ENCODE data around the gene ATRNL1. TPM values are rescaled to one million over a fixed set of nuclear protein-coding genes. Genes with fewer than 3 reads are reported as not detected.
A peak's percentile ranks its signal among the peaks of the same experiment; 100 is the strongest.

ATRNL1 gene
- total RNA-seq, 1 donor from 2014 or later, result 16.4 TPM

- Histone ChIP-seq H3F3A (ENCODE audit: low read depth) (no peaks in the 10 kb centered on the region), H3K79me2 (ENCODE audit: low read depth) (no peaks in the 10 kb centered on the region), H2AFZ (replicated peaks) (no peak overlapping the region), H4K20me1 (ENCODE audit: low read depth) (no peaks in the 10 kb centered on the region), H3K4me2 (no peak overlapping the region), H3K36me3 (no peaks in the 10 kb centered on the region), H3K4me3 (no peak overlapping the region), H3K27ac (no peak overlapping the region), H3K4me1 (peaks cover 12% of the 10 kb centered on the region), H3K9ac (no peak overlapping the region), H3K9me3 (ENCODE audit: low read depth) (no peaks in the 10 kb centered on the region), H3K27me3 (no peaks in the 10 kb centered on the region)
- no peaks in the 10 kb centered on the region for H3K27me3 Mint-ChIP-seq (ENCODE audit: insufficient read depth, low read depth)
- no peaks in the 10 kb centered on the region for H3K36me3 Mint-ChIP-seq
- no peaks in the 10 kb centered on the region for H3K9me3 Mint-ChIP-seq
- DNase-seq (ENCODE audit: low spot score), result no peak
- H3K27ac Mint-ChIP-seq, result no peak overlapping the region
- TF ChIP-seq, protein P1, sequence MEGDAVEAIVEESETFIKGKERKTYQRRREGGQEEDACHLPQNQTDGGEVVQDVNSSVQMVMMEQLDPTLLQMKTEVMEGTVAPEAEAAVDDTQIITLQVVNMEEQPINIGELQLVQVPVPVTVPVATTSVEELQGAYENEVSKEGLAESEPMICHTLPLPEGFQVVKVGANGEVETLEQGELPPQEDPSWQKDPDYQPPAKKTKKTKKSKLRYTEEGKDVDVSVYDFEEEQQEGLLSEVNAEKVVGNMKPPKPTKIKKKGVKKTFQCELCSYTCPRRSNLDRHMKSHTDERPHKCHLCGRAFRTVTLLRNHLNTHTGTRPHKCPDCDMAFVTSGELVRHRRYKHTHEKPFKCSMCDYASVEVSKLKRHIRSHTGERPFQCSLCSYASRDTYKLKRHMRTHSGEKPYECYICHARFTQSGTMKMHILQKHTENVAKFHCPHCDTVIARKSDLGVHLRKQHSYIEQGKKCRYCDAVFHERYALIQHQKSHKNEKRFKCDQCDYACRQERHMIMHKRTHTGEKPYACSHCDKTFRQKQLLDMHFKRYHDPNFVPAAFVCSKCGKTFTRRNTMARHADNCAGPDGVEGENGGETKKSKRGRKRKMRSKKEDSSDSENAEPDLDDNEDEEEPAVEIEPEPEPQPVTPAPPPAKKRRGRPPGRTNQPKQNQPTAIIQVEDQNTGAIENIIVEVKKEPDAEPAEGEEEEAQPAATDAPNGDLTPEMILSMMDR (IDR thresholded peaks at IDR 0.05), result no peak
- TF ChIP-seq EZH2 (IDR thresholded peaks at IDR 0.05), result no peak
- TF ChIP-seq EZH2phosphoT487 (IDR thresholded peaks at IDR 0.05), result no peak
- H3K4me1 Mint-ChIP-seq, result peaks cover 5% of the 10 kb centered on the region
- H3K4me3 Mint-ChIP-seq, result no peak overlapping the region
These were observed 37.0 kb upstream of the ATRNL1 start for GRCh38 chr10:115056186-115056585.

DNA sequence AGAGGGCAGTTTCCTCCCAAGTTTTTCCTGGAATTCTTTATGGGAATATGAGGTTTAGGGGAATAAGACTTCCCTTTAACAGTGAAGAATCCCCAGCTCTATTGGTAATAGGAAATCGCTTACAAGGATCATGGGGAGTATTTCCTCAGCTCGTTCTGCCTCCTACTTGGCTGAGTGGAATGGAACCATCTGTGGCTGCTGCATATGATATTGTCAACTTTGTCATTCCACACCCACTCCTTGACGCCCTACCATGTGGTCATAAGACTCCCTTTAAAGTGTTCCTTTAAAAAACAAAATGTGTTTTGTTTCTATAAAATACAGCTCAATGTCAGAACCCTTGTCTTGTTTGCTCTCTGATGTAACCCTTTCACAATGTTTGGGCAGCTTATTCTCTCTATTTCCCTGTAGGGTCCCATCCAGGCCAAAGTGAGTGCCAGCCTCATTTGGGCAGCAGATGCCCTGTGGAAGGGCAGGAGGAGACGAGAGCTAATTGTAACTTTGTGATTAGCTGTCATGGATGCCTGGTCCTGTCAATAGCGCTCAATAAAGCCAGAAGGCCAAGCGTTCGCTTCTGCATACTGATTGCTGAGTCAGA, 33.8 kb upstream of the ATRNL1 start:
- peaks cover under 1% of the 10 kb centered on the region for H3K4me1 ChIP-seq
- H3K4me1 Mint-ChIP-seq, result no peaks in the 10 kb centered on the region
- H3K27me3 ChIP-seq, result no peaks in the 10 kb centered on the region
- H2AFZ ChIP-seq (replicated peaks), result no peak overlapping the region
- H3K27me3 Mint-ChIP-seq (ENCODE audit: insufficient read depth, low read depth), result peaks cover 3% of the 10 kb centered on the region
- H3K9me3 ChIP-seq (ENCODE audit: low read depth), result no peaks in the 10 kb centered on the region
- TF ChIP-seq EZH2 (IDR thresholded peaks at IDR 0.05) (no peak), EZH2phosphoT487 (IDR thresholded peaks at IDR 0.05) (no peak)
- TF ChIP-seq, protein P1 (IDR thresholded peaks at IDR 0.05), result no peak
- no peak overlapping the region for H3K27ac Mint-ChIP-seq
- no peaks in the 10 kb centered on the region for H3K79me2 ChIP-seq (ENCODE audit: low read depth)
- DNase-seq (ENCODE audit: low spot score), result no peak
- H3K4me3 Mint-ChIP-seq, result no peak overlapping the region
- no peaks in the 10 kb centered on the region for H3F3A ChIP-seq (ENCODE audit: low read depth)
- no peak overlapping the region for H3K4me3 ChIP-seq
- H3K27ac ChIP-seq, result no peak overlapping the region
- H3K4me2 ChIP-seq, result no peak overlapping the region
- no peak overlapping the region for H3K9ac ChIP-seq
- H3K9me3 Mint-ChIP-seq, result peaks cover 3% of the 10 kb centered on the region
- H4K20me1 ChIP-seq (ENCODE audit: low read depth), result no peaks in the 10 kb centered on the region
- no peaks in the 10 kb centered on the region for H3K36me3 ChIP-seq
- no peaks in the 10 kb centered on the region for H3K36me3 Mint-ChIP-seq

DNA sequence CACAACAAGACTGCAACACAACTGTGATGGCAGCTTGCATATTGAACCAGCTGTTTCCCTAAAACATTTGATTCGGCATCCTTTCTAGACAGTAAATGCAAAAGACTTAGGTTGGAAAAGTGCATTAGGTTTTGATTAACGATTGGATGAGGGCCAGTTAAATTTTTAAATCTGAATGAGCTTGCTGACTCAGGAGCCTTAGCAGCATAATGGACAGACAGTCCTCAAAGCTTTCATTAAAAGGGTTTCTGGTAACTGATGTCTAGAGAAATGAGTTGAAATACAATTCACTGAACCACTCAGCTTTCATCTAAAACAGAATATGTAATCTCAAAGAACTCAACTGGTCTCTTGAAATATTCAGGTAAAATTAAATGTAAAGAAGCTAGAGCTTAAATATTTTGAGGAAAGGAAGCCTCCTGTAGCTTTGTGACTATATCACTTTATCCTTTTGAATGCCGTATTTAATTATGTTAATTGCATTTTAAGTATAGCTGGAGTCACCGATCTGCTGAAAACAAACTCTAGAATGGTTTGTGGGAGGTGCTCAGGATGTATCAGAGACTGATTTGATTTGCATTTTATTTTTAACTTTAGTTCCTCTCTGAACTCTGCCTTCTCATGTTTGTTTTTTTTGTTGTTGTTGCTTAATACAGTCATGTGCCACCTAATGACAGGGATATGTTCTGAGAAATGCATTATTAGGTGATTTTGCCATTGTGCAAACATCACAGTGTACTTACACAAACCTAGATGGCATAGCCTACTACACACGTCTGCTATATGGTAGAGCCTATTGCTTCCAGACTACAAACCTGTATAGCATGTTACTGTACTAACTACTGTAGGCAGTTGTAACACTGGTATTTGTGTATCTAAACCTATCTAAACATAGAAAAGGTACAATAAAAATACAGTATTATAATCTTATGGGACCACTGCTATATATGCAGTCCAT, 29.2 kb upstream of the ATRNL1 start:
- H3K9me3 Mint-ChIP-seq, result peaks cover 3% of the 10 kb centered on the region
- peak overlapping the region; percentile 13 for H2AFZ ChIP-seq (replicated peaks)
- no peaks in the 10 kb centered on the region for H3K4me1 Mint-ChIP-seq
- H3K27me3 Mint-ChIP-seq (ENCODE audit: insufficient read depth, low read depth), result peaks cover 3% of the 10 kb centered on the region
- no peaks in the 10 kb centered on the region for H3K79me2 ChIP-seq (ENCODE audit: low read depth)
- H3K4me3 ChIP-seq, result no peak overlapping the region
- no peaks in the 10 kb centered on the region for H3K4me1 ChIP-seq
- no peak overlapping the region for H3K4me2 ChIP-seq
- H3K27me3 ChIP-seq, result no peaks in the 10 kb centered on the region
- no peaks in the 10 kb centered on the region for H3F3A ChIP-seq (ENCODE audit: low read depth)
- no peak overlapping the region for H3K9ac ChIP-seq
- TF ChIP-seq, protein P1 (IDR thresholded peaks at IDR 0.05), result no peak
- TF ChIP-seq EZH2 (IDR thresholded peaks at IDR 0.05) (no peak), EZH2phosphoT487 (IDR thresholded peaks at IDR 0.05) (no peak)
- H3K9me3 ChIP-seq (ENCODE audit: low read depth), result no peaks in the 10 kb centered on the region
- no peak for DNase-seq (ENCODE audit: low spot score)
- H3K36me3 Mint-ChIP-seq, result no peaks in the 10 kb centered on the region
- H3K4me3 Mint-ChIP-seq, result no peak overlapping the region
- H3K27ac ChIP-seq, result no peak overlapping the region
- no peaks in the 10 kb centered on the region for H3K36me3 ChIP-seq
- no peaks in the 10 kb centered on the region for H4K20me1 ChIP-seq (ENCODE audit: low read depth)
- no peak overlapping the region for H3K27ac Mint-ChIP-seq
